HG03025 (cell line): ENCODE data around the gene RFT1.
"Not testable (repeated sequence)": the region's sequence is repeated elsewhere in the genome, so short reads cannot be mapped to it uniquely, and the experiment has no call there.

Experiments
- ATAC-seq: cut with Tn5 transposase; IDR thresholded peaks from one replicate; pipeline ENCODE4 v1.9.1; 2021; ENCODE audit warnings: mild to moderate bottlenecking, moderate library complexity; ENCODE audit not compliant: unreplicated experiment, low FRiP score

The RFT1 gene

GRCh38 chr3:53073553-53074365 lies 56.5 kb downstream of the RFT1 start:
- ATAC-seq = no peak

GRCh38 chr3:53072653-53073552 lies 57.3 kb downstream of the RFT1 start:
- ATAC-seq = peak; percentile 60

GRCh38 chr3:53071882-53072431 lies 58.3 kb downstream of the RFT1 start:
- no peak for ATAC-seq

GRCh38 chr3:53069422-53070068 lies 60.7 kb downstream of the RFT1 start:
- no peak for ATAC-seq

- ATAC-seq = no peak
Measured at GRCh38 chr3:53068176-53068575, 62.1 kb downstream of the RFT1 start.

- ATAC-seq = no peak
Measured at GRCh38 chr3:53067567-53067966, 62.7 kb downstream of the RFT1 start.

- no peak for ATAC-seq
Measured at GRCh38 chr3:53065841-53066480, 64.3 kb downstream of the RFT1 start.

GRCh38 chr3:53062905-53063304 lies 67.3 kb downstream of the RFT1 start:
- ATAC-seq = no peak

- no peak for ATAC-seq
Measured at GRCh38 chr3:53056442-53056841, 73.8 kb downstream of the RFT1 start.

- ATAC-seq = not testable (repeated sequence)
Measured at GRCh38 chr3:53054233-53054632, 76.0 kb downstream of the RFT1 start.

GRCh38 chr3:53051929-53052328 lies 78.3 kb downstream of the RFT1 start:
- no peak for ATAC-seq

GRCh38 chr3:53049987-53050386 lies 80.2 kb downstream of the RFT1 start:
- ATAC-seq = no peak

- peak; percentile 32 for ATAC-seq
Measured at GRCh38 chr3:53046171-53047170, 83.8 kb downstream of the RFT1 start.

- ATAC-seq = peak; percentile 40
Measured at GRCh38 chr3:53045518-53046170, 84.6 kb downstream of the RFT1 start, which contains the start of gene SFMBT1. Gene SFMBT1 (minus strand): TSS chr3:53046073. CDS start chr3:52969128, 76,945 bp downstream.

- ATAC-seq = peak; percentile 42
Measured at GRCh38 chr3:53044711-53045517, 85.3 kb downstream of the RFT1 start.

- no peak for ATAC-seq
Measured at GRCh38 chr3:53044371-53044710, 85.9 kb downstream of the RFT1 start.

- ATAC-seq = no peak
Measured at GRCh38 chr3:53043738-53044137, 86.5 kb downstream of the RFT1 start.

GRCh38 chr3:53042651-53043050 lies 87.6 kb downstream of the RFT1 start:
- ATAC-seq = no peak
